GM19372 (cell line): ENCODE results near the gene RIN1.
"Not testable (repeated sequence)": the region's sequence is repeated elsewhere in the genome, so short reads cannot be mapped to it uniquely, and the experiment has no call there.

Experiments
- ATAC-seq: cut with Tn5 transposase; IDR thresholded peaks from one replicate; pipeline ENCODE4 v1.9.1; 2021; ENCODE audit warnings: mild to moderate bottlenecking, low read depth, moderate library complexity; ENCODE audit not compliant: unreplicated experiment

The RIN1 gene

DNA sequence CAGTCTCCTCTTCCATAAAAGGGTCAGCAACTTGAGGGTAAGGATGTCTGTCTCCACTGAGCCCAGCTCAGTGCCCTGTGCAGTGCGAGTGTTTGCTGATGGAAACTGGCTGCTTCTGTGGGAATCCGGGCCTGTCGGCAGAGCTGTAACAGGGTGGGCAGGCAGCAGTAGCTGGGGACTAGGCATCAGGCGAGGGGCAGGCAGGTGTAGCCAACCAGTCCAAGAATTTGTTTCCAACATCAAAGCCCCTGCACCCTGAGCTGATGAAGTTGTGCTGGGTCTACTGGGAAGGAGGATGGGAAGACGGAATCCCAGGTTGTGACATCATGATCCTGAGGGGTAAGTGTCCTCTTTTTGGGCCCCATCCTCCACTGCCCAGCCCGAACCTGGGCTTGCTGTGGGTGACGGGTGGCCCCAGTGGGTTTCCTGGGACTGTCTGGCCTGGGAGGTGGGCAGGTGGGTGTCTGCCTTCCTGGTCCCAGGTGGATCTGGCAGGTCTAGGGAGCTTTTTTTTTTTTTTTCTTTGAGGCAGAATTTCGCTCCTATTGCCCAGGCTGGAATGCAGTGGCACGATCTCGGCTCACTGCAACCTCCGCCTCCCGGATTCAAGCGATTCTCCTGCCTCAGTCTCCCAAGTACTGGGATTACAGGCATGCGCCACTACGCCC lies 24.3 kb upstream of the RIN1 start:
- ATAC-seq: no peak

GRCh38 chr11:66359662-66360087 lies 23.4 kb upstream of the RIN1 start:
- ATAC-seq: no peak

DNA sequence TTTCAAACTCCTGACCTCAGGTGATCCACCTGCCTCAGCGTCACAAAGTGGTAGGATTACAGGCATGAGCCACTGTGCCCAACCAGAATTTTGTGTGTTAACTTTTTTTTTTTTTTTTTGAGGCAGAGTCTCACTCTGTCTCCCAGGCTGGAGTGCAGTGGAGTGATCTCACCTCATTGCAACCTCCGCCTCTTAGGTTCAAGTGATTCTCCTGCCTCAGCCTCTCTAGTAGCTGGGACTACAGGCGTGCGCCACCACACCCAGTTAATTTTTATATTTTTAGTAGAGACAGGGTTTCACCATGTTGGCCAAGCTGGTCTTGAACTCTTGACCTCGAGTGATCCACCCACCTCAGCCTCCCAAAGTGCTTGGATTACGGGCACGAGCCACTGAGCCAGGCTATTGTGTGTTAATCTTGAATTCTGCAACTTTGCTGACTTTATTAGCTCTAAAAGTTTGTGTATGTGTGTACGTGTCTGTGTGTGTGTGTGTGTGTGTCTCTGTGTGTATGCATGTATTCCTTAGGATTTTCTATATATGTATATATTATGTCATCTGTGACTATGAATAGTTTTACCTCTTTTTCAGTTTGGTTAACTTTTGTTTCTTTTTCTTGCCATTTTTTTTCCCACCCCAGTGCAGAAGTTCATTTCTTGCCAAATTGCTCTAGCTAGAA lies 14.5 kb upstream of the RIN1 start:
- not testable (repeated sequence) for ATAC-seq

GRCh38 chr11:66349084-66349386 lies 12.8 kb upstream of the RIN1 start:
- ATAC-seq: no peak

- no peak for ATAC-seq
These were observed 11.4 kb upstream of the RIN1 start, which contains the start of gene B4GAT1 for GRCh38 chr11:66347425-66348276. Gene B4GAT1 (minus strand): TSS chr11:66347629. CDS start chr11:66347545, 84 bp downstream.

GRCh38 chr11:66346476-66347424 lies 10.5 kb upstream of the RIN1 start:
- no peak for ATAC-seq

DNA sequence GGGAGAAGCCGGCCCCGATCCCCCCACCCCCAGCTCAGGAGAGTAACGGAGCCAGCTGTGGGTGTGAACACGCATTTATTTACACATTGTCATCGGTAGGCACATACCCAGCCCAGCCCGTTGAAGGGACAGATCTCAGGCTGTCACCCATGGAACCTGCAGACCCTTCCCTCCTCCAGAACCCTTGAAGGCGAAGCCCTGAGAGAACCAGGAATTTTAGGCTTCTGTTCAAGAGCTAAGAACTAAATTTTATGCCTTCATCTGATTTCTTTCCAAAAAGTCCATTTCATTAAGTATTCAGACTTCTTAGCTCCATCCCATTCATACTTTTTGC lies 9.0 kb upstream of the RIN1 start:
- peak; percentile 6 for ATAC-seq

- ATAC-seq: peak; percentile 74
These were observed 8.5 kb upstream of the RIN1 start, which contains the start of gene BRMS1 for GRCh38 chr11:66344550-66345315. Gene BRMS1 (minus strand): TSS chr11:66345104. CDS start chr11:66342234, 2,870 bp downstream.

- ATAC-seq: no peak
These were observed 6.9 kb upstream of the RIN1 start for GRCh38 chr11:66343176-66343575.

DNA sequence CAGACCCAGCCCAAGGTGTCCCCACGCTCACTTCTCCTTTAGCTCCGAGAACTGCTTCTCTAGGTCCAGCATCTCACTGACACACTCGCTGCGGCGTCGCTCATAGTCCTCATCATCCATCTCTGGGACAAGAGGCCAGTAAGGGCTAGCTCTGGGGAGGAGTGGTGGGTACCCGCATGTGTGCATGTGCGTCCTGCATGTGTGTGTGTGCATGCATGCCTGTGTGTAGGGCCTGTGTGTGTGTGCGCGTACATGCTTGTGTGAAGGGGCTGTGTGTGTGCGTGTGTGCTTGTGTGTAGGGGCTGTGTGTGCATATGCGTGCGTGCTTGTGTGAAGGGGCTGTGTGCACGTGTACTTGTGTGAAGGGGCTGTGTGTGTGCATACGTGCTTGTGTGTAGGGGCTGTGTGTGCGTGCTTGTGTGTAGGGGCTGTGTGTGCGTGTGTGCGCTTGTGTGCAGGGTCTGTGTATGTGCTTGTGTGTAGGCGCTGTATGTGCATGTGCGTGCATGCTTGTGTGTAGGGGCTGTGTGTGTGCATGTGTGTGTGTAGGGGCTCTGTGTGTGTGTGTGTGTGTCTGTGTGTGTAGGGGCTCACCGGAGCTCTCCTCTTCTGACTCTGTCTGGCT lies 5.4 kb upstream of the RIN1 start:
- no peak for ATAC-seq

DNA sequence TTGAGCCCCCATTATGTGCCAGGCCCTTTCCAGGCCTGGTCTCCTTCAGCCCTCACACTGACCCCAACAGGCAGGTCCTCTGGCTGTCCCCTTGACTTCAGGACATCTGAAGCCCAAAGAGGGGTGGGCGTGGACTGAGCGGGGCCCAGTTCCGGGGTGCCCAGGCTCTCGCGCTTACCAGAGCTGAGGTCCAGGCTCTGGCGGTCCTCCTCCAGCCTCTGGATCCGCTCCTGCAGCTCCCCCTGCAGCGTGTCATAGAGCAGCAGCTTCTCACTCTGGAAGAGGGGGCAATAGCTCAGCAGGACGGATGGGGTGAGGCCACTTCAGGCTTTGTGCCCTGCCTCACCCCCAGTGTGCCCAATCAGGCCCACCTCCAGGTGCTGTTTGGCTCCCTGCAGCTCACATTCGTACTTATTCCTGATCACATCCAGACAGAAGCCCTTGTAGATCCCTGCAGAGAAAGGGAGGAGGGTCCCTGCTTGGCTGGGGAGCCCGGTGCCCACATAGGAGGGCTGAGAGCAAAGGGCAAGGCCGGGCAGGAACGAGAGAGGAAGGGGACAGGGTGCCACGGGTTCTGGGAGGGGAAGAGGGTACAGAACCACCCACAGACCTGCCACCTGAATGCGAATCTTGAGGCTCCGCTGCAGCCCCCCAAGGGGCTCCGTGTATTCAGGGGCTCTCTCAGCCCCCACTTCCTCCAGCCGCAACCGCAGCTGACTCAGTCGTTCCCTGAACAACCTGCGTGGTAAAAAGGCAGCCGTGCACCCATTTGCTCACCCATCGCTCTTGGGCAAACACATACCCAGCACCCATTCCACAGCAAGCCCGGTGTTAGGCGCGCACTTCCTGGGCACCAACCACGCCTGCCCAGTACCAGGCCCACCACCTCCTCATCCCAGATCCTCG lies 4.6 kb upstream of the RIN1 start:
- ATAC-seq: no peak

DNA sequence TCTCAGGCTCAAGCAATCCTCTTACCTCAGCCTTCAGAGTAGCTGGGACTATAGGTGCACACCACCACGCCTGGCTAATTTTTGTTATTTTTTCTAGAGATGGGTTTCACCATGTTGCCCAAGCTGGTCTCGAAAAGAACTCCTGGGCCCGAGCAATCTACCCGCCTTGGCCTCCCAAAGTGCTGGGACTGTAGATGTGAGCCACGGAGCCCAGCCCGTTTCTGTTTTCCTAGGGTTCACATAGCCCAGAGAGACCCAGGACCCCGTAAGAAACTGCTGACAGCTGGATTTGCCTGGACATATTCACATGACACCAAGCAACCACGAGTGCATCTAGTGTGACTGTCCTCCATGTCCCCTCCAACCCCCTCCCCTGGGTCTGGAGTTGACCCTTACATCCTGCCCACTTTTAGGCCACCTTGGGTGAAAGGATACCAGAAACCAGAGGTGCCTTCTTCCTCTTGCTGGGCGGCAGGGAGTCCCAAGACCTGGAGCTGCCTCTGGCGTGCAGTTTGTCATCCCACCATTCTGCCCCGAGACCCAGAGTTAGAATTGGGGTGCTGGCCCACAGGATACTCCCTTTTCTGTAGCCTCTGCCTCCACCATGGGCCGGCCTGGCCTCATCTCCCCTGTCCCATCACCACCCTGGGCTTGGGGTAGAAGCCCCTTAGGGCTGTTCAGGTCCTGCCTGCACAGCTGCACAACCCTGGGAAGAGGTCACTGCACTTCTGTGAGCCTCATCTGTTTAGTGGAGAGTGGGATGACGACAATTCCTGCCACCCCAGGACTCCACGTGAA lies 3.7 kb upstream of the RIN1 start:
- ATAC-seq: no peak

GRCh38 chr11:66339162-66339675 lies 3.0 kb upstream of the RIN1 start:
- no peak for ATAC-seq

DNA sequence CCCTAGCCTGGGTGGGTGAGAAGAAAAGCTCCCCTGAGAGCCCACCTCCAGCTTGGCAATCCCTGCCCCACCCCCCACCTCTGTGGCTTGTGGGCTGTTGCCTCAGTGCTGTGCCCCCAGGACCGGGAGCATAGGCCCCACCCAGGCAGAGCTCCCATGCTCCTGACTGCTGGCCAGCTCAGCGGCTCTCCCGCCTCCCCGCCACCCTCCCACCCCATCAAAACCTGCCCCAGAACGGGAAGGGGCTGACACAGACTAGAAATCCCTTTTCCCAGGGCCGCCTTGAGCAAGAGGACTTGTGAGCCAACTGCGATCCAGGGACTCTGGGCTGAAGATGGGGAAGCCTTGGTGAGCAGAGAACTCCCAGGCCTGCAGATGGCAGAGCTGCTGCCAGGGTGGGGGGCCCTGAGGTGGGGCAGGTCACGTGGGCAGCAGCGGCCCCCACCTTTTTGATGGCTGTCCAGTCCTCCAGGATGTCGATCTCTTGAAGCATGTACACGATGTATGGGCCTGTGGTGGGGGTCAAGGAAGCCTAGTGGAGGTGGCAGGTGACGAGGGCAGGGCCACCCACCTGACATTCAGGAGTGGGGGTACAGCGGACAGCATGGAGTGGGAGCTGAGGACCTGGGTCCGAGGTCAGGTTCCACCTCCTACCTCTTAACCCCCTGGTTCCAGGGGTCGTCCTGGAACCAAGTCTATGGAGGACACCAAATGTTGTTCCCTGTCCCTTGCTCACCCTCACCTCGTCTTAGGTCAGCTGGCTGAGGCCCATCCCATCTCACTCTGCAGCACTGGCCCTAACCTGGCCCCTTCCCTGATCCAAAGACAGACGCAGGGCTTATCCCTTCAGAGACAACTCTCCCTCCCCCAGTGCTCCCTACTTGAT lies 2.3 kb upstream of the RIN1 start:
- ATAC-seq: no peak

- ATAC-seq: no peak
These were observed 1.1 kb upstream of the RIN1 start for GRCh38 chr11:66337103-66337899.
